Measurements from ENCODE around the gene FBXO24.
"Not testable (repeated sequence)": the region's sequence is repeated elsewhere in the genome, so short reads cannot be mapped to it uniquely, and the experiment has no call there.

FBXO24 gene, protein sequence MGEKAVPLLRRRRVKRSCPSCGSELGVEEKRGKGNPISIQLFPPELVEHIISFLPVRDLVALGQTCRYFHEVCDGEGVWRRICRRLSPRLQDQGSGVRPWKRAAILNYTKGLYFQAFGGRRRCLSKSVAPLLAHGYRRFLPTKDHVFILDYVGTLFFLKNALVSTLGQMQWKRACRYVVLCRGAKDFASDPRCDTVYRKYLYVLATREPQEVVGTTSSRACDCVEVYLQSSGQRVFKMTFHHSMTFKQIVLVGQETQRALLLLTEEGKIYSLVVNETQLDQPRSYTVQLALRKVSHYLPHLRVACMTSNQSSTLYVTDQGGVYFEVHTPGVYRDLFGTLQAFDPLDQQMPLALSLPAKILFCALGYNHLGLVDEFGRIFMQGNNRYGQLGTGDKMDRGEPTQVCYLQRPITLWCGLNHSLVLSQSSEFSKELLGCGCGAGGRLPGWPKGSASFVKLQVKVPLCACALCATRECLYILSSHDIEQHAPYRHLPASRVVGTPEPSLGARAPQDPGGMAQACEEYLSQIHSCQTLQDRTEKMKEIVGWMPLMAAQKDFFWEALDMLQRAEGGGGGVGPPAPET

DNA sequence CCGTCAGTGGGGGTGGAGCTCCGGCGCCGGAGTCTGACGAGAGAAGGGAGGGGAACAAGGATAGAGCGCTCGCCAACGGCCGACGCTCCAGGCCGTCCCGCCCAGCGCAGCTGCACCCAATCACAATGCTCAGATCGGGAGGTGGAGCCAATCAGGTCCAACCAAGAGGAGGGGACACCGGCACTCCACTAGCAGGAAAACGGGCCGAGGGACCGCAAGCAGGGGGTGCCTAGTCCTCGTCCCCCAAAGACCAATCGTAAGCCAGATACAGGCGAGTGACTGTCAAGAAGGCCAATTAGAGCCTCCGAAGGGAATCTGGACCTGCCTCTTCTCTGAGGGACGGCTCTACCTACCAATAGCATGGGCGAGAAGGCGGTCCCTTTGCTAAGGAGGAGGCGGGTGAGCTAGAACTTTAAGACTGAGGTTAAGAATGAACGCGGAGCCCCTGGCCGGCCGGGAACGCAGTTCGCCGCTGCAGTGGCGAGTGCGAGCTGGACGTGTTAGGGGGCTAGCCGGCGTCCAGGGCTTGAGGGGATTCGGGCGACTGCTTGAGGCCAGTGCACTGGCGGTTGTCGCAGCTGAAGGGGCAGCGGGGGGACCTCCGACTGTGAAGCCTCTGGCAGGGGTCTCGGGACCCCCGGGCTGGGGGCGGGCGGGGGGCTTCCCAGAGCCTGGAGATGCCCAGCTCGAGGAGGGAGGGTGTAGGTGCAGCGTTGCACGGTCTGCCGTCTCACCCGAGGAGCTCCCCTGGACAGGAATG, at the start of gene FBXO24:
FBXO24 (plus strand) TSS at position 63 of the 760 bp plus-strand sequence; CDS start at position 361, 298 bp downstream.
- DNase-seq (ENCODE audit: low read depth in 2 of 2): peak; percentile 98 to 99

DNA sequence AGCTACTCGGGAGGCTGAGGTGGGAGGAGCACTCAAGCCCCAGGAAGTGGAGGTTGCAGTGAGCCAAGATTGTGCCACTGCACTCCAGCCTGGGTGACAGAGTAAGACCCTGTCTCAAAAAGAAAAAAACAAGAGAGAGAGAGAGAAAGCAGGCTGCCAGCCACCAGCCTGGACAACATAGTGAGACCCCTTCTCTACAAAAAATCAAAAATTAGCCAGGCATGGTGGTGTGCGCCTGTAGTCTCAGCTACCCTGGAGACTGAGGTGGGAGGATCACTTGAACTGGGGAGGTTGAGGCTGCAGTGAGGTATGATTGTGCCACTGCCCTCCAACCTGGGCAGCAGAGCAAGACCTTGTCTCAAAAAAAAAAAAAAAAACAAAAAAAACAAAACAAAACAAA, 49.4 kb upstream of the FBXO24 start:
- not testable (repeated sequence) for DNase-seq (ENCODE audit: low read depth in 2 of 2)

DNA sequence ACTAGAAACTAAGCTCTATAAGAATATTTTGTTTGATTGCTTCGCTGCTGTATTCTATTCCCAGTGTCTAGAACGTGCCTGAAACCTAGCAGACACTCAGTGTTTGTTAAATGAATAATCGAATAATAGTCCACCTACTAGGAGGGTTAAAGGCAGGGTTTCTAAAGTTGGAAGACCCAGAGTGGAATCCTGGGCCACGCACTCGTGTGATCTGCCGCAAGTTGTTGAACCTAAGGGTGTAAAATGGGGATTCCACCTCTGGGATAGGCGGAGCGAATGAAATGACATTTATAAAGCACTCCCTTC, 47.8 kb upstream of the FBXO24 start:
- no peak for DNase-seq (ENCODE audit: low read depth in 2 of 2)

DNA sequence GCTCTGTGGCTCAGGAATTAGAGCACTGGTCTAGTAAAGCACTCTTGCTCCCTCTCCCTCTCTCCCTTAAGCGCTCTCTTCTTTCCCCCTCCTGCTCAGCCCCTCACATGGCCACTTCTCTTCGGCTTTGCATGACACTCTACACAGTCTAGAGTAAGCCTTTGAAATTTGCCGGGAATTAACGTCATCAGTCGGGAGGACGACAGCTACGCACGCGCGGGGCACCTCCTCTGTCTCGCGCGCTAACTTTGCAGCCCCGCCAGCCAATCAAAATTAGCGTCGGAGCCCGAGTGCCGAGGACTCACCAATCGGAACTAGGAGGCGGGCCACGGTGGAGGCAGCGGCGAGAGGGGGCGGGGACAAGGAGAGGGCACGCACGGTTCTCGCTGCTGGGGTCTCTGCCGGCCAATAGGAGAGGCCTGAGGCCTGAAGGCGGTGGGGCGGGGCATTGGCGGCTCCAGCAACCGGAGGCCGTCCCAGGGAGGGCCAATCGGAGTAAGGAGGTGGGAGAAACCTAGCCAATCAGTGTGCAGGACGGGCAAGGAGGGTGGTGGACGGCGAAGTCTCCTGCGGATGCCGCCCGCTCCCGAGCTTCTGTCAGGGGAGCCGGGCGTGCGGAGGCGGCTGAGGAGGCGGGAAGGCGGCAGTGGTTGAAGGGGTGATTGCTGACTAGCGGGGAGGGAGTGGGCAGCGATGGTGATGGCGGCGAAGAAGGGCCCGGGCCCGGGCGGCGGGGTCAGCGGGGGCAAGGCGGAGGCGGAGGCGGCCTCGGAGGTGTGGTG, 47.3 kb upstream of the FBXO24 start, which contains the start of gene AGFG2:
AGFG2 (plus strand) TSS at position 550 of the 782 bp plus-strand sequence; CDS start at position 694, 144 bp downstream.
- DNase-seq (ENCODE audit: low read depth in 2 of 2): peak; percentile 100

- no peak for DNase-seq (ENCODE audit: low read depth in 2 of 2)
Observed at GRCh38 chr7:100539436-100540006, 46.6 kb upstream of the FBXO24 start.

GRCh38 chr7:100540073-100540723, 45.9 kb upstream of the FBXO24 start:
- no peak for DNase-seq (ENCODE audit: low read depth in 2 of 2)

- DNase-seq (ENCODE audit: low read depth in 2 of 2): not testable (repeated sequence)
Observed at GRCh38 chr7:100541309-100541708, 44.8 kb upstream of the FBXO24 start.

DNA sequence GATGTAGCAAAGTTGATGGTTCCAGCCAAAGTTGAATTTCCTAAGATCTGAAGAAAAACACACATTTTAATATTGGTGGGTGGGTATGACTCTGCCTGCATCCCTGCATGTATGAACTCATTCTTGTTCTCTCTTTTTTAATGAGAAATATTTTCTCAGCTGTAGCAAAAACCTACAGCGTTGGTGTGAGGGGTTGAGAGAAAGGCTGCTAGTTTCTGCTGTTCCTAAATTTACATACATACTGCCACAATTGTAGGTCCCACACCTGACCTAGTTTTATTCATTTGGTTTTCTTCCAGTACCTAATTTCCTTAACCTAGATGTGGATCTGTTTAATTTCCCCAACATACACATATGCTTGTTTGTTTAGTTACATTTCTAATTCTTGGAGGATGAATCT, 42.5 kb upstream of the FBXO24 start:
- no peak for DNase-seq (ENCODE audit: low read depth in 2 of 2)

- DNase-seq (ENCODE audit: low read depth in 2 of 2): no peak
Observed at GRCh38 chr7:100544386-100544785, 41.7 kb upstream of the FBXO24 start.

DNA sequence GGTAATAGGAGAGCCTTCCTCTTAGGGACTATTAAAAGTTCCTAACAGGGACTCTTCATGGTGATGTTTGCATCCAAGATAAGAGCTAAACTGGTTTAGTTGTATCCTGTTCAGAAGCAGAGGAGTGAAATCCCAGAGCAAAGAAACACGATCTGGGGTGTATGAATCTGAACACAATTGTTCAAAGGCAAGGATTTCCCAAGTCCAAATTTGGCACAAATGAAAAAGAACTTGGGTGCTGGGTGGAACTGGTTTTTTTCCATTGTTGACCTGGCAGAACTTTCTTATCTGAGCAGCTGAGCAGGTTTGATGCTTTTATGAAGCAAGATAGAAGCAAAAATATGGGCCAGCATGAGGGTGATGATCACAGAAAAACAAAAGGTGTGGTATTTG, 41.2 kb upstream of the FBXO24 start:
- DNase-seq (ENCODE audit: low read depth in 2 of 2): no peak

DNA sequence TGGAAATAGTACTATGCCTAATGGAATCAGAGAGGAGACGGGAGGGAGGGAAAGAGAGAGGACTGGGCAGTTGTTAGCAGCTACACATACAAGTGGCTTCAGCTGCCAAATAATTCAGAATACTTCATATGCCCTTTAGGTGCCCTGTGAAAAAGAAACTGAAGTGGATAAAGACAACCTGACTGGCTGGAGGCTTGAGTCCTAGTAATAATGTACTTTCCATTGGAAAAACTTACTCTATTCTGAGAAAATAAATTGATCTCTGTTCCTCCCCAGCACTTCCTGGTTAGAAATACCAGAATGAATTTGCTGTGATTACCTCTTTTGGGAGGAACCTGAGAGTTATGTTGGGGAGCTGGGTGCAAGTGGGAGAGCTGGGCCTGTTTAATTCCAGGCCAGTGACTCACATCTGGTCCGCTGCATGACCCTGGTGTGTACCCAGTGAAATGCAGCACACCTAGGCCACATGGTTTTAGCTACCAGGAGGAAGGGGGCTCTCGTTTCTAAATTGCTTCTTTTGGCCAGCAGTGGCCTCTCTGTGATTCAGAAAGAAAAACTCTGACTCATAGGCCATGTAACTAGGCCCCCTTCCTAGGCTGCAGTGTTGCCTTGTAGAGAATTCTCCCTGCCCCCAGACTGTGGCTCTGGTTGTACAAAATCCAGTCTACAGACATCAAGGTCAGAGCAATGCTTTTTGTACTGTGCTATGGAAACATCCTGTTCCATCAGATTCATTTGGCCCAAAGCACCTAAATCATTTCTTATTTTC, 40.6 kb upstream of the FBXO24 start:
- DNase-seq (ENCODE audit: low read depth in 2 of 2): peak in 1 of 2 donors; percentile 30

GRCh38 chr7:100546129-100546925, 39.8 kb upstream of the FBXO24 start:
- no peak for DNase-seq (ENCODE audit: low read depth in 2 of 2)

- no peak for DNase-seq (ENCODE audit: low read depth in 2 of 2)
Observed at GRCh38 chr7:100546926-100547800, 39.0 kb upstream of the FBXO24 start.

DNA sequence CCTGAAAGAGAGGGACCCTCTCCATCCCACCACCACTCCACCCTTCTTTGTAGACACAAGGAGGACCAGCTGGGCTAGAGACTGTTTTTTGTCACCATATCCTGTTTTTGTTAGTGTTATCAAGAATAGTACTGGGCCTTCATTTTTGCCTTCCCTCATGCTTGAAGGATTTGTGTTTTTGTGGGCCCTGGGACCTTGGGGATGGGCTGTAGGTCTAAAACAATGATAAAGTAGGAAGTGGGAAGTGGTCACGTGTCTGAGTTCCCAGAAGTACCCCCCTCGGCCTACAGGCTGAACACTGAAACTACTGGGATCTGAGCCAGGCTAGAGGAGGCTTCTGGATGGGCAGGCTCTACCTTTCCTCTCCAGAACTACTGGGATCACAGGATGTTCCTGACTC, 38.3 kb upstream of the FBXO24 start:
- no peak for DNase-seq (ENCODE audit: low read depth in 2 of 2)

- DNase-seq (ENCODE audit: low read depth in 2 of 2): not testable (repeated sequence)
Observed at GRCh38 chr7:100548446-100548845, 37.7 kb upstream of the FBXO24 start.

- no peak for DNase-seq (ENCODE audit: low read depth in 2 of 2)
Observed at GRCh38 chr7:100552532-100552931, 33.6 kb upstream of the FBXO24 start.

GRCh38 chr7:100553032-100553431, 33.1 kb upstream of the FBXO24 start:
- no peak for DNase-seq (ENCODE audit: low read depth in 2 of 2)

- DNase-seq (ENCODE audit: low read depth in 2 of 2): no peak
Observed at GRCh38 chr7:100555701-100556100, 30.4 kb upstream of the FBXO24 start.
